K562 (cell line): ENCODE measurements around the gene CTTNBP2. TPM values are rescaled to one million over a fixed set of nuclear protein-coding genes. Genes with fewer than 3 reads are reported as not detected.

Source experiments
- ATAC-seq: fragments of 200-7000 bp; cut with Tn5 transposase; 3 replicates; pipeline ENCODE4 v1.9.1; 2020; ENCODE audit warnings: moderate library complexity
- BruUV-seq: library from RNA; stranded (reverse); fragments of 400-500 nt; replicated peaks from 2 replicates; lab custom pipeline; 2021; lab: Mats Ljungman, UMichigan
- CTCF ChIA-PET: fragments of 300-600 bp; formaldehyde crosslinking; extraction: SDS; loops from one replicate; lab custom pipeline; 2021; ENCODE audit warnings: low intra/inter-chr PET ratio; lab: Yijun Ruan, JAX
- POLR2A ChIA-PET: fragments of 300-600, 350-650 bp; sonication (Branson Sonifier 250); formaldehyde crosslinking; extraction: SDS; loops from one replicate; lab custom pipeline; 2021; ENCODE audit warnings: antibody characterized with exemption, inconsistent platforms; lab: Yijun Ruan, JAX
- DNase-seq, 4 experiments: peaks; one replicate each; pipeline versions ENCODE4 v3.0.0 to v3.0.0-alpha.2; 2011 to 2018; ENCODE audit warnings: low spot score in 3 of 4, mixed read lengths in 3 of 4; ENCODE audit errors: extremely low read depth in 1 of 4
- FAIRE-seq: peaks from 2 replicates; lab custom pipeline; 2011; peaks lifted over from hg19 to GRCh38; lab: Jason Lieb, UNC
- H2AFZ ChIP-seq: 2 replicates; pipeline ENCODE4 v1.6.0; 2011; ENCODE audit warnings: low read depth, low read length, control low read depth, inconsistent platforms
- H3K27ac ChIP-seq: fragments of 200-600 bp; 3 replicates; pipeline ENCODE4 v1.8.0; 2011; ENCODE audit warnings: low read depth, mild to moderate bottlenecking, control low read depth, inconsistent platforms, low read length, moderate library complexity, mixed read lengths; ENCODE audit errors: extremely low read depth
- H3K27me3 ChIP-seq, 2 experiments: fragments of 300-600 bp in 1 of 2; 2 replicates in 1 of 2; 3 replicates in 1 of 2; pipeline versions ENCODE4 v1.6.0 to v1.8.0; 2011; ENCODE audit warnings: inconsistent platforms in 2 of 2, low read length in 2 of 2, mild to moderate bottlenecking in 1 of 2, mixed read lengths in 1 of 2, moderate library complexity in 1 of 2; ENCODE audit not compliant: control insufficient read depth in 2 of 2, insufficient read depth in 2 of 2
- H3K36me3 ChIP-seq: fragments of 300-600 bp; 3 replicates; pipeline ENCODE4 v1.8.0; 2011; ENCODE audit warnings: mild to moderate bottlenecking, low read length, inconsistent platforms; ENCODE audit not compliant: control insufficient read depth, insufficient read depth
- H3K4me1 ChIP-seq, 2 experiments: fragments of 200-600 bp in 1 of 2; replicated peaks in 1 of 2; 2 replicates in 1 of 2; 3 replicates in 1 of 2; pipeline versions ENCODE4 v1.5.1 to v1.8.0; 2011; ENCODE audit warnings: inconsistent platforms in 2 of 2, low read length in 2 of 2, mild to moderate bottlenecking in 1 of 2, mixed read lengths in 1 of 2, moderate library complexity in 1 of 2; ENCODE audit not compliant: control insufficient read depth in 2 of 2, insufficient read depth in 2 of 2
- H3K4me2 ChIP-seq: 2 replicates; pipeline ENCODE4 v1.6.1; 2011; ENCODE audit warnings: low read length, control low read depth, inconsistent platforms, mixed read lengths; ENCODE audit not compliant: insufficient read depth
- H3K4me3 ChIP-seq: fragments of 200-600 bp; sonication (generic), shearing (Covaris generic); 2 replicates; pipeline ENCODE4 v1.5.1; 2016; ENCODE audit warnings: control low read depth, inconsistent platforms
- H3K79me2 ChIP-seq: fragments of 200-600 bp; 3 replicates; pipeline ENCODE4 v1.8.0; 2011; ENCODE audit warnings: low read length, inconsistent platforms; ENCODE audit not compliant: control insufficient read depth, insufficient read depth
- H3K9ac ChIP-seq, 2 experiments: 2 replicates each; pipeline versions ENCODE4 v1.6.0 to v1.6.1; 2011; ENCODE audit warnings: low read depth in 2 of 2, low read length in 2 of 2, control low read depth in 1 of 2, inconsistent platforms in 1 of 2, mild to moderate bottlenecking in 1 of 2, mixed read lengths in 1 of 2; ENCODE audit not compliant: insufficient read depth in 1 of 2
- H3K9me1 ChIP-seq: one replicate; pipeline ENCODE4 v1.6.0; 2011; ENCODE audit warnings: inconsistent platforms, mild to moderate bottlenecking, low read length, moderate library complexity; ENCODE audit not compliant: control insufficient read depth, insufficient read depth
- H3K9me3 ChIP-seq: replicated peaks from 2 replicates; pipeline ENCODE4 v1.5.1; 2011; ENCODE audit warnings: low read depth, low read length, inconsistent platforms; ENCODE audit not compliant: control insufficient read depth, insufficient read depth
- H4K20me1 ChIP-seq: replicated peaks from 2 replicates; pipeline ENCODE4 v1.6.1; 2011; ENCODE audit warnings: low read length, inconsistent platforms, mixed read lengths; ENCODE audit not compliant: control insufficient read depth, insufficient read depth
- ATF1 ChIP-seq, 2 experiments: fragments of 450-650 bp in 1 of 2; IDR thresholded peaks; 2 replicates each; pipeline ENCODE4 v1.6.1; 2016; ENCODE audit warnings: missing compliant biosample characterization in 1 of 2, missing genetic modification characterization in 1 of 2
- CCNT2 ChIP-seq: IDR thresholded peaks from 2 replicates; pipeline ENCODE4 v1.6.1; 2011; ENCODE audit warnings: borderline replicate concordance, low read depth, mild to moderate bottlenecking, moderate library complexity, mixed read lengths, low read length; ENCODE audit not compliant: insufficient read length; ENCODE audit errors: extremely low read depth
- KAT7 ChIP-seq: sonication (generic); formaldehyde crosslinking; IDR thresholded peaks from 2 replicates; pipeline ENCODE4 v1.8.0; 2022; ENCODE audit warnings: missing genetic modification reagents, mild to moderate bottlenecking, borderline replicate concordance
- MLLT1 ChIP-seq, 2 experiments: fragments of 450-650 bp; IDR thresholded peaks; 2 replicates each; pipeline ENCODE4 v1.6.1; 2016
- PREB ChIP-seq: sonication (generic); formaldehyde crosslinking; IDR thresholded peaks from 2 replicates; pipeline ENCODE4 v1.8.1; 2023; ENCODE audit warnings: mild to moderate bottlenecking, missing genetic modification reagents
- RAD21 ChIP-seq, 2 experiments: fragments of 250-450 bp in 1 of 2; fragments of 450-650 bp in 1 of 2; sonication (Bioruptor Pico) in 1 of 2; formaldehyde crosslinking in 1 of 2; IDR thresholded peaks in 1 of 2; conservative IDR thresholded peaks in 1 of 2; 2 replicates each; pipeline versions ENCODE4 v1.4.0 to v1.8.0; 2020 to 2022; ENCODE audit warnings: mild to moderate bottlenecking in 2 of 2, moderate library complexity in 1 of 2
- RB1 ChIP-seq: fragments of 450-650 bp; IDR thresholded peaks from 2 replicates; pipeline ENCODE4 v1.6.1; 2017; ENCODE audit warnings: low read depth, mild to moderate bottlenecking
- SIX5 ChIP-seq, 2 experiments: IDR thresholded peaks; 2 replicates each; pipeline ENCODE4 v1.6.1; 2011; ENCODE audit warnings: low read length in 2 of 2, borderline replicate concordance in 1 of 2, low read depth in 1 of 2, mild to moderate bottlenecking in 1 of 2, moderate library complexity in 1 of 2; ENCODE audit not compliant: insufficient read depth in 1 of 2
- SRF ChIP-seq, 2 experiments: fragments of 250-450, 450-650 bp in 1 of 2; sonication (Bioruptor Pico) in 1 of 2; sonication (generic) in 1 of 2; formaldehyde crosslinking; IDR thresholded peaks; 2 replicates each; pipeline versions ENCODE4 v1.5.0 to v1.5.1; 2020 to 2022; ENCODE audit warnings: mild to moderate bottlenecking in 1 of 2, missing genetic modification reagents in 1 of 2
- SRSF9 ChIP-seq: fragments of 200-400 bp; formaldehyde crosslinking; IDR thresholded peaks from 2 replicates; pipeline ENCODE4 v1.6.1; 2017; ENCODE audit warnings: low read depth, low read length, borderline replicate concordance
- STAT5A ChIP-seq: IDR thresholded peaks from 2 replicates; pipeline ENCODE4 v1.6.1; 2012; ENCODE audit warnings: low read length, inconsistent platforms, borderline replicate concordance
- TCF3 ChIP-seq: sonication (generic); formaldehyde crosslinking; IDR thresholded peaks from 2 replicates; pipeline ENCODE4 v1.4.0; 2020; ENCODE audit warnings: mild to moderate bottlenecking, missing genetic modification reagents
- TCF7L2 ChIP-seq: fragments of 150-350 bp; IDR thresholded peaks from 2 replicates; pipeline ENCODE4 v1.6.1; 2016; ENCODE audit warnings: low read depth, mild to moderate bottlenecking, low read length, moderate library complexity
- USF2 ChIP-seq: sonication (generic); formaldehyde crosslinking; IDR thresholded peaks from 2 replicates; pipeline ENCODE4 v1.5.0; 2020; ENCODE audit warnings: missing genetic modification reagents
- ZBTB2 ChIP-seq: fragments of 450-650 bp; IDR thresholded peaks from 2 replicates; pipeline ENCODE4 v1.6.1; 2016; ENCODE audit warnings: antibody characterized with exemption
- ZNF121 ChIP-seq: sonication (generic); formaldehyde crosslinking; conservative IDR thresholded peaks from 2 replicates; pipeline ENCODE4 v1.8.0; 2022; ENCODE audit warnings: missing genetic modification reagents
- ZNF316 ChIP-seq: fragments of 450-650 bp; IDR thresholded peaks from 2 replicates; pipeline ENCODE4 v1.6.1; 2016
- ZNF583 ChIP-seq: fragments of 250-450 bp; sonication (Bioruptor Pico); IDR thresholded peaks from 2 replicates; pipeline ENCODE4 v1.4.0; 2020
- in situ Hi-C: fragments of 300-500 bp; cut with MboI; formaldehyde crosslinking; loops from 4 replicates; pipeline ENCODE4 v1.15.0; 2018; ENCODE audit warnings: inconsistent platforms, mixed read lengths
- intact Hi-C: fragments of 100-400 bp; cut with micrococcal nuclease; formaldehyde crosslinking; loops from 2 replicates; pipeline ENCODE4 v1.14.2; 2022
- polyA plus RNA-seq, 8 experiments: library from polyadenylated mRNA; depleted of rRNA in 4 of 8; stranded (reverse) in 5 of 8; unstranded in 3 of 8; fragments of >200 nt; fragmentation: Nextera tagmentation in 2 of 8; fragmentation: Illumina TruSeq in 1 of 8; extraction: Ambion mirVana in 2 of 8; extraction: Trizol in 1 of 8; gene quantifications; 2 replicates each; pipeline versions ENCODE4 v1.2.1 to v1.2.3, GENCODE V29; 2011 to 2014; ENCODE audit warnings: inconsistent platforms in 1 of 8, missing spikeins in 1 of 8
- total RNA-seq, 7 experiments: library from RNA; depleted of rRNA in 6 of 7; stranded (reverse); fragments of >200 nt in 6 of 7; fragmentation: Illumina TruSeq in 2 of 7; extraction: Trizol in 2 of 7; gene quantifications; 2 replicates each; pipeline versions ENCODE4 v1.2.1 to v1.2.3, GENCODE V29; 2011 to 2021; ENCODE audit warnings: low replicate concordance in 1 of 7

The CTTNBP2 gene
- total and polyA plus RNA-seq, 9 of the 15 experiments (the other 6 are each of a cell fraction or from before 2014, with no cell fraction given), result 0.05 TPM; not detected in 8

GRCh38 chr7:117673839-117674238 is 199.4 kb downstream of the CTTNBP2 start:
- BruUV-seq, result no TSS peak
- intact Hi-C loops, result loop anchor here (10.0 kb wide), 1 partner anchor 431 kb away; no protein-coding TSS in a partner anchor
- TF ChIP-seq CCNT2 (no peak), SIX5 (IDR thresholded peaks at IDR 0.05; ENCODE audit: borderline replicate concordance in 1 of 2, insufficient read depth in 1 of 2, low read depth in 1 of 2, low read length in 2 of 2) (no peak), SRF (CRISPR knock-in tag; IDR thresholded peaks at IDR 0.05) (no peak), USF2 (no peak), TCF7L2 (no peak), PREB (CRISPR knock-in tag) (no peak), KAT7 (CRISPR knock-in tag) (no peak), ZNF583 (CRISPR knock-in tag) (0 out of 2 replicates have a peak, but pooled peaks have one; percentile 11), ZNF316 (no peak), ATF1 (CRISPR knock-in tag; IDR thresholded peaks at IDR 0.05) (no peak), ATF1 (tag; IDR thresholded peaks at IDR 0.05) (no peak), RAD21 (CRISPR knock-in tag; conservative IDR thresholded peaks at IDR 0.05 in 1 of 2, IDR thresholded peaks at IDR 0.05 in 1 of 2) (peak; percentile 36 to 40; a peak in 2 of 4 replicates), SRSF9 (no peak), STAT5A (no peak), TCF3 (CRISPR knock-in tag) (no peak), RB1 (0 out of 2 replicates have a peak, but pooled peaks have one; percentile 25), ZNF121 (no peak), MLLT1 (IDR thresholded peaks at IDR 0.05) (no peak), ZBTB2 (no peak)

More at GRCh38 chr7:117673839-117674238, 199.4 kb downstream of the CTTNBP2 start:
- H3K27me3 ChIP-seq, result peaks cover 0 to 7% of the 10 kb centered on the region in 2 experiments; a peak in 2 of 5 replicates
- H3K9me3 ChIP-seq, result no peaks in the 10 kb centered on the region
- ATAC-seq, result peak; percentile 68
- in situ Hi-C loops, result no loop called here
- peak in 1 of 4 experiments; percentile 16 for DNase-seq
- H4K20me1 ChIP-seq, result no peaks in the 10 kb centered on the region
- no peak overlapping the region for H3K4me3 ChIP-seq
- ChIA-PET POLR2A (no interaction called here), CTCF (interaction anchor here (0.9 to 1.1 kb wide), 2 partner anchors 217 to 274 kb away, joined by 3 read pairs; no protein-coding TSS in a partner anchor)
- peak overlapping the region; percentile 29; the same call in 1 of the 2 replicates for H2AFZ ChIP-seq
- H3K4me2 ChIP-seq, result no peak overlapping the region
- H3K36me3 ChIP-seq, result no peaks in the 10 kb centered on the region
- H3K9ac ChIP-seq, result no peak overlapping the region
- no peaks in the 10 kb centered on the region for H3K9me1 ChIP-seq
- no peak overlapping the region for H3K27ac ChIP-seq
- H3K79me2 ChIP-seq, result no peaks in the 10 kb centered on the region
- peak; percentile 46 for FAIRE-seq
- H3K4me1 ChIP-seq, result peaks cover 0 to 2% of the 10 kb centered on the region in 2 experiments; a peak in 2 of 5 replicates
